Measurements from ENCODE around the gene GLIPR2.
"Not testable (repeated sequence)": the region's sequence is repeated elsewhere in the genome, so short reads cannot be mapped to it uniquely, and the experiment has no call there.

GLIPR2 gene, protein sequence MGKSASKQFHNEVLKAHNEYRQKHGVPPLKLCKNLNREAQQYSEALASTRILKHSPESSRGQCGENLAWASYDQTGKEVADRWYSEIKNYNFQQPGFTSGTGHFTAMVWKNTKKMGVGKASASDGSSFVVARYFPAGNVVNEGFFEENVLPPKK

DNA sequence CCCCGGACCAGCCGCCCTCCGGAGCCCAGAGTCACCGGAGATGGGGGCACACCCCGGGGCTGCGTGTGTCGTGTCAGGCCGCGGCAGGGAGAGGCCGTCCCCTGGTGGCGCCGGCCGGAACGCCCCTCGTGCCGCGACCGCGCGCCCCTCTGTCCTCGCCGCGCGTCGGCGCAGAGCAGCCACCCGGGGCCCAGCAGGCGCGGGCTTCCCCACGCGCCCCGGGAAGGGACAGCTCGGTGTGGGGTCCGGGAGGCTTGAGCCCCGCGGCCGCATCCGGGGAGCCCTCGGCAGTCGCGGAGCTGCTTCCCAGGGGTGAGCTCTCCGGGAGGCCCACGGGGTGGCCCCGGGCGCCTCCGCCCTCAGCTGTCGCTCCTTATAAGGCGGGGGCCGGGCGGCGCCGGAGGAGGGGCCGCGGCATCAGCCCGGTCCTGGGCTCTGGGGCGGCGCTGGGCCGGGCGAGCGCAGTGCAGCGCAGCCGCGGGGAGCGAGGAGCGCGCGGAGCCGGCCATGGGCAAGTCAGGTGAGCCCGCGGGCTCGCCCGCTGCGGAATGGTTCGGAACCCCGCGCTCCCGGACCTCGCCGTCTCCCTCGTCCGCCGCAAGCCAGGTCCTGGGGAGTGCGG, at the start of gene GLIPR2:
TSS of gene GLIPR2 (plus strand) at position 462 of the 622 bp plus-strand sequence. CDS start at position 508, 46 bp downstream.
- H3K4me3 ChIP-seq (ENCODE audit: low read depth, low read length): peak within 1 kb of the TSS; percentile 75
- DNase-seq (ENCODE audit: low read depth): no peak

DNA sequence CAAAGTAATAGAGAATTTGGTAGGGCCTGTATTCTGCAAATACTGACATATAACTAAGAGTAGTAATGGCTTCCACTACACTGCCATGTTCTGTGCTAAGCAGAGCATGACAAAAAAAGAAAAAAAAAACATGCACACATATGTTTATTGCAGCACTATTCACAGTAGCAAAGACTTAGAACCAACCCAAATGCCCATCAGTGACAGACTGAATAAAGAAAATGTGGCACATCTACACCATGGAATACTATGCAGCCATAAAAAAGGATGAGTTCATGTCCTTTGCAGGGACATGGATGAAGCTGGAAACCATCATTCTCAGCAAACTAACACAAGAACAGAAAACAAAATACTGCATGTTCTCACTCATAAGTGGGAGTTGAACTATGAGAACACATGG, 49.5 kb upstream of the GLIPR2 start:
- DNase-seq (ENCODE audit: low read depth); H3K4me3 ChIP-seq (ENCODE audit: low read depth, low read length): not testable (repeated sequence)

DNA sequence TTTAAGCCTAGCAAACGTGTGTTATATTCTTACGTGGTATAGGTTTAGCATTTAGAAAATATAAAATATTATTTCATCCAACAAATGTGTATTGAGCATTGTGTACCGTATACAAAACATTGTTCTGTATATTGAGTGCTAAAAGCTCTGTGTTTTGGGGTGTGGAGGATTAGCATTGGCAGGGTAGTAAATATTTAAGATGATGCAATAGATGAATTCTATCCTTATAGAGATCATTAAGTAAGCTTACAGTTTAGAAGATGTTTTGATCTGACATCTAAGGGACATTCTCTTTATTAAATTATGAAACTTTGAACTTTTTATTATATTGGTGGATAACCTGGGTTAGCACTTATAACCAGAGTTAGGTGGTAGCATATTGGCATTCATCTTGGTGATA, 48.5 kb upstream of the GLIPR2 start:
- DNase-seq (ENCODE audit: low read depth): no peak
- no peak overlapping the region for H3K4me3 ChIP-seq (ENCODE audit: low read depth, low read length)

DNA sequence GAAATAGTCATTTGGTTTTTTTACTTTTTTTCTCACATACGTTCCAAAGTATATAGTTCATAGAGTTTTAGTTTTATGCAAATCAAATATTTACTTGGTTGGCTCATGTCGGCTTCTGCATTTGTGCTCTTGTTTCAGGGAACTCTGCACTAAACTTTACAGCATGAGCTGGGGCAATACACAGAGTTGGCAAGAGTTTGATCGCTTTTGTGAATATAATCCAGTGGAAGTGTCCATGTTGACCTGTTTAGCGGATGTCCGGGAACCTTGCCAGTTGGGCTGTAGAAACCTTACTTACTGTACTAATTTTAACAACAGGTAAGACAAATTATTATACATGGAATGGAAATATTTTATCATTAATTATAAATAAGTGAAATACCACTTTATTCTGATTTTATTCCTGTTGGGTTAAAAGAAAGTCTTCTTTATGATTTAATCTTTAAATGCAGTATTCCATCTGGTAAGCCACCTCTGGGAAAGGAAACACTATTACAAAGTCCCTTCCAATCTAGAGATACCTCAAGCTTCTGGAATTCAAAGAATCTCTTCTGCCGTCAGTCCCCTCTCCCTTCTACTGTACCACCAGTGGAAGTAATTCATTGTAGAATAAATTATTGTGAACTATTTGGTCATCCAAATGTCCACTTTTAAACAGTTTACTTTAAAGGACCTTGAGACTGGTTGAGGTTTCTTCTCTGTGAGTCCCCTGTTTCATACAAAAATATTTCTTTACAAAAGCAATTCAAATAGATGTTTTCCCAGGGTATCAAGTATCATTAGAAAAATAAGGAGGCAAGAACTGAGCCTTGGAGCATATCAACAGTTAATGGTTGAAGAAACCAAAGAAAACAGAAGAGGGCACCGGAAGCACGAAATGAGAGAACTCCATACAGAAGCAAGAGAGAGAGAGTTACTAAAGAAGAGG, 45.2 kb upstream of the GLIPR2 start:
- no peak for DNase-seq (ENCODE audit: low read depth)
- H3K4me3 ChIP-seq (ENCODE audit: low read depth, low read length): no peak overlapping the region

DNA sequence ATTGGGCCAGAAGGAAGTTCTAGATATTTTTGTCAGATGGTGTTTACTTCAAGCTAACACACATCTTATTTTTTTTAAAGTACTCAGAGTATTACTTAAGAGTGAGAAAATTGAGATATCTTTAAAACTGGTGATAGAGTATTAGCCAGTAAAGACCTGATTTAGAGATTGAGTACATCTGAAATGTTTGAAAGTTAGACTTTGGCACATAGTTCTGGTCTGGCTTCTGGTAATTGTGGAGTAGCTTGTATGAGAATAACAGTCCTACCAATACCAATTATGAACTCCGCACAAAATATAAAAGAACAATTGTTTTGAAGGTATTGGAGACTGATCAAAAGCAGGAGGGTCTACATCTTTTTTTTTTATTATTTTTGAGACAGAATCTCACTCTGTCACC, 44.5 kb upstream of the GLIPR2 start:
- no peak overlapping the region for H3K4me3 ChIP-seq (ENCODE audit: low read depth, low read length)

DNA sequence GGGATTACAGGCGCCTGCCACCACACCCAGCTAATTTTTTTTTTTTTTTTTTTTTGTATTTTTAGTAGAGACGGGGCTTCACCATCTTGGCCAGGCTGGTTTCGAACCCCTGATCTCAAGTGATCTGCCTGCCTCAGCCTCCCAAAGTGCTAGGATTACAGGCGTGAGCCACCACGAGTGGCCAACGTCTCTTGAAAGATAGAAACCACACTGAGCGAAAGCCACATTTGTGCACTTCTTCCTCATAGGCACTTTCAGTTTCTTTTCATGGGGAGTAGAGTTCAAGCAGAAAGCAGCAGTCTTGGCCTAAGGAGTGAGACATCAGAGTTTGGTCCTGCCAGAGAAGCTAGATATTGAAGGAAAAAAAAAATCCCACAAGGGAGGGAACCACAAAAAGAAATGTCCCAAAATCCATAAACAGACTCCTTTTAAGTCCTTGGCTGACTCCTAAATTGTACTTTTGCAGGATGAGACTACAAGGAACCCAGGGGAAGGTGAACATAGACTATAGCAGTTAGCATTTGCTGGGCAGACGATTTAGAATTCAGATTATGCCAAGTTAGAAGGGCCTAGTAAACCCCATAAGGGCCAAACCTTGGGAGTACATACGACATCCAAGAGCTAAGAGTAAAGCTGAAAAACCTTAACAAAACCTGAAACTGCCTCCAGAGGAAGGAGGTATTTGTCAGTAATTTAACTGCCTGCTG, 43.9 kb upstream of the GLIPR2 start:
- DNase-seq (ENCODE audit: low read depth): no peak
- H3K4me3 ChIP-seq (ENCODE audit: low read depth, low read length): no peak overlapping the region

More for the DNA sequence above, 44.5 kb upstream of the GLIPR2 start:
- no peak for DNase-seq (ENCODE audit: low read depth)

DNA sequence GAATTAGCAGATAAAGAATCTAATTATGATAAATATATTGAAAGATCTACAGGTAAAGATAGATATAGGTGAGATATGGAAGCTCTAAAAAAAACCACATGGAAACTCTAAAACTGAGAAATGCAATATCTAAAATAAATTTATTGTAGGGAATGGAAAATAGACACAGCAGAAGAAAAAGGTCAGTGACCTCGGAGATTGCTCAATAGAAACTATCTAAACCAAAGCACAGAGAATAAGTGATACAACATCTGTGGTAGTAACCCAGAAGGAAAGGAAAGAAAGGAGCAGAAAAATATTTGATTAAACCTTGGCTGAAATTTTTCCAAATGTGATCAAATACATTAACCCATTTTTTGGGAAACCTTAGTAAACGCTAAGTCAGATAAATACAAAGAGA, 43.1 kb upstream of the GLIPR2 start:
- DNase-seq (ENCODE audit: low read depth): no peak
- no peak overlapping the region for H3K4me3 ChIP-seq (ENCODE audit: low read depth, low read length)

DNA sequence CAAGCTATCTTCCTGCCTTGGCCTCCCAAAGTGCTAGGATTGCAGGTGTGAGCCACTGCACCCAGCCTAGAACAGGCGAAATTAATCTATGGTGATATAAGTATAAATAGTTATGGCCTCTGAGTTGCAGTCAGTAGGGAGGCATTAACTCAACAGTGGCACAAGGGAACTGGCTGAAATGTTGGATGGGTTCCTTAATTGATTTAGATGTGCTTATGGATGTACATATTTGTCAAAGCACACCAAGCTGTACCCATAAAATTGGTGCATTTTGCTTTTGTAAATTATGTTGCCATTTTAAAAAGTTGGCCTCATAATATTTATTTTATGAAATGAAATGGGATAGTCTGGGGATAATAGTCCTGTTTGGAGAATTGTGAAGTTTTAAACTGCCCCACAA, 36.8 kb upstream of the GLIPR2 start:
- no peak overlapping the region for H3K4me3 ChIP-seq (ENCODE audit: low read depth, low read length)
- DNase-seq (ENCODE audit: low read depth): no peak

DNA sequence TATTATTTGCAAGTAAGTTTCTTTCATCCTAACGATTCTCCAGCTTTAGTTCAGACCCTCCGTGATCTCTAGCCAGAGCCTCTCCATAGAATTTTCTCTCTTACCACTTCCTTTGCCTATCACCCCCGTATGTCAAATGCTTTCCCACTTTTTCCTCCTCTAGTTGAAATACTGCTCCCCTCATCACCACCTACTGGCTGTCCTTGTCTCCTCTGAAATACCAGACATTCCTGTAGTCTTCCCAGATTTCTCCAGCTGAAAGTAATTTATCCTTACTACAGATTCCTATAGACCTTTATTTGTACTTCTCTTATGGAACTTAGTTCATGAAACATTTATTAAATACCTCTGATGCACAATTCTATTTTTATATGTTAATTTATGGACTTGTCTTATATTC, 36.0 kb upstream of the GLIPR2 start:
- H3K4me3 ChIP-seq (ENCODE audit: low read depth, low read length): no peak overlapping the region
- no peak for DNase-seq (ENCODE audit: low read depth)

DNA sequence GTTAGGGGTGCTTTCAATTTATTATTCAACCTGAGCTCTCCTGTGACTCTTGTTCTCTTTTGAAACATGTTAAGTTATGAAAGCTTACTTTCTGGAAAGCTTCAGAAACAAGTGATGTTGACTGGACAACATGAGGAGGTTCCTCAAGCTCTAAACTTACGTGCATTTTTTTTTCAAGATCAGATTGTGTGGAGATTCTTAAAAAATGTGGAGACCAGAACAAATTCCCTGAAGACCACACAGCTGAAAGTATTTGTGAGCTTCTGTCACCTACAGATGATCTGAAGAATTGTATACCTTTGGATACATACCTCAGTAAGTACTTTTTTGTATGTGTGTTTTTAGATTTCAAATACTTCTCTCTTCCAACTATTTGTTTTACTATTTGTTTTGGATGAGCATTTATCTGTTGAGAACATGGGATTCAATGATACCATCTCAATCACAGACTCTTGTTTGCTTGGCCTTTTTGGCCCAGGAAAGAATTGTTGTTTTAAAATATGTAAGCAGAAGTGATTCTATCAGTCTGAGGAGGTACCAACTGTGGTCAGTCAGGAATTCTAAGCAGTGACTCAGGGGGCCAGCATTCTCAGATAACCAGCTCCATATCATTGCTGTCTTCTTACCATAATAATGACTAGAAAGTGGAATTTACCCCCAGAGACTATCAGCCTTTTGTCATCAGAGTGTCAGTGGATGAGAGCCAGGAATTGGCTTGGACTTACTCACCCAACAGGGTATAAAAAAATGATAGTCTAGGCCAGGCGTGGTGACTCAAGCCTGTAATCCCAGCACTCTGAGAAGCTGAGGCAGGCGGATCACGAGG, 34.4 kb upstream of the GLIPR2 start:
- DNase-seq (ENCODE audit: low read depth): peak; percentile 94
- H3K4me3 ChIP-seq (ENCODE audit: low read depth, low read length): no peak overlapping the region

DNA sequence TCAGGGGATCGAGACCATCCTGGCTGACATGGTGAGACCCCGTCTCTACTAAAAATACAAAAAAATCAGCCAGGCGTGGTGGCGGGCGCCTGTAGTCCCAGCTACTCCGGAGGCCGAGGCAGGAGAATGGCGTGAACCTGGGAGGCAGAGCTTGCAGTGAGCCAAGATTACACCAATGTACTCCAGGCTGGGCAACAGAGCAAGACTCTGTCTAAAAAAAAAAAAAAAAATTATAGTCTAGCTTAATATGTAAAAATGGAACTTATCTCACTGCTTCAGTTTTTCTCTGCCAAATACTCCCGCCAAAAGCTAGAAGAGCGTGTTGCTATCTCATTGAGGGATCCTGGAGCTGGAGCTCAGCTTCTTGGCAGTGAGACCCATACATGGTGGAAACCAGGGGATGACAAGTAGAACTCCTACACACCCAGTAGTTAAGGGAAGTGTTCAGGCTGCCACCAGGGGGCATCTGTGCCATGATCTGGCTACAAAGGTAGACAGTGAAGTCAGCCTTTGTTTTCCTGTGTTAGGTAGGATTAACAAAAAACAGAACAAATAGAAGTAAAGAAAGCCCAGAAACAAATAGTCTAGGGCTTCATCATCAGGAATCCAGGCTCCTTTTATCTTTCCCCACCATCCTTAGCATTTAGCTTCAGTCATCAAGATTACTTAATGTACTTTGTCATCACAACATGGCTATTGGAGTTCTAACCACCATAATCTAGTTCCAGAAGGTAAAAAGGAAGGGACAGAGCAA, 33.6 kb upstream of the GLIPR2 start:
- no peak for DNase-seq (ENCODE audit: low read depth)
- H3K4me3 ChIP-seq (ENCODE audit: low read depth, low read length): no peak overlapping the region

DNA sequence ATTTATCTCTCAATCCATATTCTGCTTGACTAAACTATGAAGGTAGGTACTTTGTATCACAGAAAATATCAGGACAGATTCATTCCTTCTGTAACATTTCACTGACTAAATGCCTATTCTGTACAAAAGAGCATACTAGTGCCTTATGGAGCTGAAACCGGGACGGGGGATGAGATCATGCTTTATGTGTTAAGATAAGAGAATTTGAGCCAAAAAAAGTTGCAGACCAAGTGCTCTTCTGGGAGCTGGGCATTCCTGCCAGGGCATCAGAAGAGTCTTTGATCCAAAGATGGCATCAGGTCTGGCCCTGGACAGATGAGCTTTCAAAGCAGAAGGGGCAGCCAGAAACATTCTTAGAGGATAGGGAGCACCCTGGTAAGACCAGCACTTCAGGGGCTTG, 27.5 kb upstream of the GLIPR2 start:
- no peak overlapping the region for H3K4me3 ChIP-seq (ENCODE audit: low read depth, low read length)
- DNase-seq (ENCODE audit: low read depth): no peak

DNA sequence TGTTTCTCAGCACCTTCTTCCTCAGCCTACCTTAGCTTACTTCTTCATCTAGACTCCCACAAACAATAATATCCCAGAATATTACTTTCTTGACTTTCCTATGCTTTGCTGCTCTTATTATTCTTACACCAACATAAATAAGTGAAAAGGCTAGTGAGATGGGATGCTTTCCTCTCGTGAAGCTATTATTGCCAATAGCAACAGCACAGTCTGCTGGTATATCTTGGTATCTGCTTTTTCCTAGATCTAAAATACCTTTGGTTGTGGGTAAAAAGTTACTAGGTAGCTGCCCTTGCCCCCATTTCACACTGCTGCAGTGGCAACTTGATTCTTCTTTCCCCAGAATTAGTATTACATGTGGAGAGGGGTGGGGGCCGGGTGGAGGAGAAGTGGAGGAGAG, 26.1 kb upstream of the GLIPR2 start:
- no peak overlapping the region for H3K4me3 ChIP-seq (ENCODE audit: low read depth, low read length)
- no peak for DNase-seq (ENCODE audit: low read depth)

DNA sequence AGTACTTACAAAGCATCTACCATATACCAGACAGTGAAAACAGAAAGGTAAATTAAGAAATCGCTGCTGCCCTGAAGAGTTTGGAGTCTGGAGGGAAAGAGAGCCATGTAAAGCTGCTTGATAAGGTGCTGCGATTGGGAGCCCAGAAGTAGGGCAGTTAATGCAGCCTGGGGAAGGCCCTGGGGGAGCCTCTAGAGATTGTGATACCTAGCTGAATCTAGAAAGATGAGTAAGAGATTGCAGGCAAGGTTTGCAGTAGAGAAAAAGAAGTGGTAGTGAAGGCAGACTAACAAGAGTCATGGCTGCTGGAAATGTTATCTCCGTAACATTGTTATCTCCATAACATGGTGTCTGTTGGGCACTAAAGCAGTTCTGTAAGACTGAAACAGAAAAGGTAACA, 24.0 kb upstream of the GLIPR2 start:
- no peak for DNase-seq (ENCODE audit: low read depth)
- H3K4me3 ChIP-seq (ENCODE audit: low read depth, low read length): no peak overlapping the region

DNA sequence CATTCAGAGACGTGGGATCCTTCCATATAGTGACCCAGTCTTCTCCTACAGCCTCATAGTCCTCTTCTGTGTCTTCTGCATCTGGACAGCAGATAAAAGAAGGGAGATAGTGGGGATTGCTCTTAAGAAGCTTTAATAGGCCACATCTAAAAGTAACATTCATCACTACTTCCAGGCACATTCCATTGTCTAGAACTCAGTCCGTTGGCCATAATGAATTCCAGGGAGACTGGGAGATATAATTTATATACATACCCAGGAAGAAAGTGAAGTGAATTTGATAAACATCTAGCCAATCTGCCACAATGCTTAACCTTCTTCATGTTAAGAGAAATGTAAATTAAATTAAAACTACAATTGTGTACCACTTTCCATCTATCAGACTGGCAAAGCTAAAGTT, 22.5 kb upstream of the GLIPR2 start:
- H3K4me3 ChIP-seq (ENCODE audit: low read depth, low read length): no peak overlapping the region
- no peak for DNase-seq (ENCODE audit: low read depth)

DNA sequence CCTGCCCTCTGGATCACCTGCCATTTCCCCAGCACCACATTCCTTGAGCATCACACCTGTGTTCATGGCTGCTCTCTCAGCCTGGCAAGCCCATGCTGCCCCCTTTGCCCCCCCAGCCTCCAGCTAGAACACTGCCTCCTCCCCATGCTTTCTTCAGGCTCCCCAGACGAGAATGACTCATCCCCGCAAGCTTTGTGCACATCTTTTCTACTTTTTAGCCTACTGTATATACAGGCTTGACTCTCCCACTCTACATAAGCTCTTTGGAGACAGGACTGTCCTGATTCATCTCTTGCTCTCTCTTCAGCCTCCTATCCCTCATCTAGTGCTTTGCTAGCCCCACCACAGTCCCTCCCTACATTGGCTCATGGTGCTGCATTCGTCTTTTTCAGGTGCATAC, 19.9 kb upstream of the GLIPR2 start:
- no peak for DNase-seq (ENCODE audit: low read depth)
- no peak overlapping the region for H3K4me3 ChIP-seq (ENCODE audit: low read depth, low read length)

DNA sequence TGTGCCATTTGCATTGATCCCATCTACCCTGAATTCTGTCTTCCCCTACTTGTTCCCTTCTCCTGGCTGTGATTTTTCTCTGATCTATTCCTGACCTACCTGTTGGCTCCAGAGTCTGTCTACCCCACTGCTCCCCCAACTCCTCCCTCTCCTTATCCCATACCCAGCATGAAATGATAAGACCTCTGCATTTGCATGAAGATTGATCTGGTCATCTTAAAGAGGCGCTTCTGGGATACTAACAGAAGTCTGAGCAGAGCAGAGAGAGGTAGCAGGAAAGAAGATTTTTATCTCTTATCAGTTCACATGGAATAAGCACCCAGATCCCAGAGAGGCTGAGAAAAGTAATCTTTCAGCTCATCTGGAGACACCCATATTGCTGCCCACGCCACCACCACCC, 18.3 kb upstream of the GLIPR2 start:
- no peak for DNase-seq (ENCODE audit: low read depth)
- no peak overlapping the region for H3K4me3 ChIP-seq (ENCODE audit: low read depth, low read length)

DNA sequence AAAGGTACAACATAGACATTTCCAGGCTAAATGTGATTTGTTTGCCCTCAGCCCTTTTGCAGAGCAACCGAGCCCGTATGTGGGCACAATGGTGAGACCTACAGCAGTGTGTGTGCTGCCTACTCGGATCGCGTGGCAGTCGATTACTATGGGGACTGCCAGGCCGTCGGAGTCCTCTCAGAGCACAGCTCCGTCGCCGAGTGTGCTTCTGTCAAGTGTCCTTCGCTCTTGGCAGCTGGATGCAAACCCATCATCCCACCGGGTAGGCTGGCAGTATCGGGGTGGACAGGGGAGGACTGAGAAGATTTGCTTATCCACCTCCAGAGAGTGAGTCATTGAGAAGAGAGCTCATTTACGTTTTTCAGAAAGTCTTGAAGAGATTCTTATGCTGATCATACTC, 17.8 kb upstream of the GLIPR2 start:
- no peak overlapping the region for H3K4me3 ChIP-seq (ENCODE audit: low read depth, low read length)
- no peak for DNase-seq (ENCODE audit: low read depth)

DNA sequence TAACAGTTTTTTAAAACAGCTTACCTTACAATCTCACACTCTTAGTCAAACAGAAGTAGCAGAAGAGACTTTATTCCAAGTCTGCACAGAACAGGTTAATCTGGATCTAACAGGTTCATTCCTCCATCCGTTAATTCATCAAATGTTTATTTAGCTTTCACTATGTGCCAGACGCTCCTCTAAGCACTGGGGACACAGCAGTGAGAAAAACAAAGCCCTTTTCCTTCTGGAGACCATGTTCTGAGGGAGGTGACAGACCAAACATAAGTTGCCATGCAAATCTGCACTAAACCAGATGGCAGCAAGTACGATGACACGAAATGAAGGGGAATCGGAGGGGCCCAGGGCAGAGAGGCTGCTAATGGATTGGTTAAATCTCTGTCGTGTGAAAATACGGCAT, 17.1 kb upstream of the GLIPR2 start:
- DNase-seq (ENCODE audit: low read depth): no peak
- H3K4me3 ChIP-seq (ENCODE audit: low read depth, low read length): no peak overlapping the region
